ENCODE measurements around the gene TALDO1. TPM values are rescaled to one million over a fixed set of nuclear protein-coding genes. Genes with fewer than 3 reads are reported as not detected.

TALDO1 gene
- total and polyA plus RNA-seq, 2 of the 8 experiments (the other 6 are each of a cell fraction or from before 2014, with no cell fraction given): 265 to 308 TPM

GRCh38 chr11:720642-721246, 26.5 kb upstream of the TALDO1 start (continued):
- no peak for TF ChIP-seq EGR1 (IDR thresholded peaks at IDR 0.05; ENCODE audit: borderline replicate concordance, low read depth, low read length)
- no peak for TF ChIP-seq SUZ12 (IDR thresholded peaks at IDR 0.05; ENCODE audit: low read length)
- TF ChIP-seq ZNF274 (IDR thresholded peaks at IDR 0.05; ENCODE audit: borderline replicate concordance, extremely low read depth, low read length): no peak
- peak; percentile 68 for TF ChIP-seq E2F6 (IDR thresholded peaks at IDR 0.05)
- peak in 1 of 2 experiments; percentile 40; a peak in 1 of 4 replicates for TF ChIP-seq RAD21 (IDR thresholded peaks at IDR 0.05 in 1 of 2, conservative IDR thresholded peaks at IDR 0.05 in 1 of 2; ENCODE audit: low read depth in 2 of 2, low read length in 2 of 2)
- TF ChIP-seq CHD7 (IDR thresholded peaks at IDR 0.05; ENCODE audit: insufficient replicate concordance, low read length): no peak
- no peak for TF ChIP-seq SIX5 (IDR thresholded peaks at IDR 0.05; ENCODE audit: low read depth, low read length)
- no peak for TF ChIP-seq KDM4A (IDR thresholded peaks at IDR 0.05; ENCODE audit: low read depth, low read length, severe bottlenecking)
- TF ChIP-seq NANOG (IDR thresholded peaks at IDR 0.05; ENCODE audit: insufficient read depth, low read depth, low read length, poor library complexity, severe bottlenecking): no peak
- TF ChIP-seq POLR2A (IDR thresholded peaks at IDR 0.05; ENCODE audit: control extremely low read depth in 1 of 2, low read depth in 2 of 2, low read length in 2 of 2): peak in 1 of 2 experiments; percentile 55; a peak in 2 of 3 replicates

All from H1 (cell line).